PC-9 (cell line): Measurements from ENCODE around the gene TPK1.

Source experiments
- CTCF ChIP-seq: fragments of 200-600 bp; sonication (generic); conservative IDR thresholded peaks from 2 replicates; pipeline ENCODE4 v1.6.1; 2017; ENCODE audit warnings: mixed run types, antibody characterized with exemption, mild to moderate bottlenecking, moderate library complexity
- EZH2 ChIP-seq: fragments of 200-600 bp; sonication (generic); IDR thresholded peaks from 2 replicates; pipeline ENCODE4 v1.8.0; 2017; ENCODE audit warnings: antibody characterized with exemption, low read depth

- TF ChIP-seq CTCF (no peak), EZH2 (no peak)
Measured at GRCh38 chr7:144768633-144769032, 67.2 kb downstream of the TPK1 start.
